ENCODE data around the gene MEGF8.

The MEGF8 gene

GRCh38 chr19:42422901-42423461 lies 97.5 kb downstream of the MEGF8 start:
- DNase-seq (ENCODE audit: low spot score) = peak; percentile 61
- TF ChIP-seq CTCF (IDR thresholded peaks at IDR 0.05; ENCODE audit: extremely low read depth, missing control alignments) = no peak

DNA sequence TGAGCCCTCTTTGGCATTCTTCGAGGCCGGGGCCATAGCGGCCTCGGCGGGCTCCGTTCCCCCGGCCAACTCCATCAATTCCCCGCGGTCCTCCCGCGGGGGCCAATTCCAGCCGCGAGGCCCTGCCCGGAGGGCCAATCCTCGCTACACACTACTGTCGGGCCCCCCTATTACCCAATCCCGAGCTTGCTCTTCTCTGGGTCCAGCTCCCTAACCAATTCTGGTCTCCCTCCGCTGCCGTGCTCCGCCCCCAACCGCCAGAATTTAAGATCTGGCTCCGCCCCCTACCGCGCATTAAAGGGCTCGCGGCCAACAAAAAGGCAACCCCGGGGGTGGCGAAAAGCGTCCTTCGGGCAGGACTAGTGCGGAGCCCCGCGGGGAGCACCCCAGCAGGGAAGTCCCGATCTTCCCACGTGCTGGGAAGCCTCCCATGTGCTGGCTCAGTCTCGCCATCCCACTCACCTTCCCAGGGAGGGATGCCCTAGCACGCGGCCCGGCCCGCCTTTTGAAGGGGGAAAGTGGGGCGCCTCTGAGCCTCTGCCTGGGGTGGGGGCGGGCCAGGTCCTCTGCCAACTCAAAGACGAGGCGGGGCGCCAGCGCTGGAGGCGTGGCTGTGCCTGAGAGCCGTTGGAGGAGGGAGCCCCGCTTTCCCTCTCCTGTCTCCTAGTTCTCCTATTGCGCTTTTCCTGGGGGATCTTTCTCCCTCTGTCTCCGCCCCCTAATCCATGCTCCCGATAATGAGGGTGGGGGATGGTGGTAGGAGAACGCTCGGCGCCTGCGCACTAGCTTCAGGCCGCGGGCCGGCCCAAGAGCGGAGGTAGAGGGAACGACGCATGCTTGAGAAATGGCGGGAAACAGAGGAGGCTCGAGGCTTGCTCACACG lies 98.3 kb downstream of the MEGF8 start:
- TF ChIP-seq CTCF (IDR thresholded peaks at IDR 0.05; ENCODE audit: extremely low read depth, missing control alignments) = no peak
- peak; percentile 95 for DNase-seq (ENCODE audit: low spot score)

DNA sequence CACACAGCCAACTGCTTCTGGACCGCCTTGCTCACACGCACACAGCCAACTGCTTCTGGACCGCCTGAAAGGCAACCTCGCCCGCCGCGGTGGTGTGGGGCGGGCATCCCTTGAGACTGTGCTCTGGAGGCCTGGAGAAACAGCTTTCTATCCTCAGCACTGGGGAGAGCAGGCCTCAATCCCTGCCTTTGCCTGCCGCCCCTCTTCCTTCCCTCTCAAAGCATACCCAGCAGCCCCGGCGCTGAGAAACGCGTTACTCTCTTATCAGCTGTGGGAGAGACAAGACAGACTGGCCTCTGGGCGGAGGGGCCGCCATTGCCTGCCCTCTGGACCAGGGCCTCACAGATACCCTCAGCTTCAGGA lies 98.9 kb downstream of the MEGF8 start:
- TF ChIP-seq CTCF (IDR thresholded peaks at IDR 0.05; ENCODE audit: extremely low read depth, missing control alignments) = no peak
- DNase-seq (ENCODE audit: low spot score) = no peak

- DNase-seq (ENCODE audit: low spot score) = no peak
- no peak for TF ChIP-seq CTCF (IDR thresholded peaks at IDR 0.05; ENCODE audit: extremely low read depth, missing control alignments)
These were observed 99.3 kb downstream of the MEGF8 start for GRCh38 chr19:42424712-42425131.

- no peak for DNase-seq (ENCODE audit: low spot score)
- TF ChIP-seq CTCF (IDR thresholded peaks at IDR 0.05; ENCODE audit: extremely low read depth, missing control alignments) = no peak
These were observed 101.2 kb downstream of the MEGF8 start for GRCh38 chr19:42426643-42427042.

DNA sequence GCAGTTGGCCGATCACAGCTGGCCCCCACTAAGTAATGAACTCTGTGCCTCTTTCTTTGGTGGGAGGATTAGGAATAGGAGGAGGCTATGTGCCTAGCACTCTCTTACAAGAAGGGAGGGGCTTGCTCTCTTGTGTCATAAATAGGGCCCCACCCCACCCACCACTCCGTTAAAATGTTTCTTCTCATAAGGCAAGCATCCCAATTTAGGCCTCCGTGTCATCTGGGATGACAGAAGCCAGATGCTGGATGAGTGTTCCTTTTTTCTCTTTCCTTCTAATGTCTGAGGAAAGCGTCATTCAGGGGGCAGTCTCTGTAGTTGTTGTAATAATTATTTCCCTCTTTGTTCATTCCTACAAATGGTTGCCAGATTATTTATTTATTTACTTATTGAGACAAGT lies 101.9 kb downstream of the MEGF8 start, which contains the start of gene LIPE:
Gene LIPE (minus strand): TSS at position 76 of the 400 bp plus-strand sequence. CDS start 239 bp downstream, outside the sequence.
- no peak for TF ChIP-seq CTCF (IDR thresholded peaks at IDR 0.05; ENCODE audit: extremely low read depth, missing control alignments)
- no peak for DNase-seq (ENCODE audit: low spot score)

All from GM20000 (cell line).